NCI-H774 (cell line): ENCODE measurements around the gene CTDSPL.

Experiments
- DNase-seq: peaks from one replicate; lab custom pipeline; 2025; lab: John Stamatoyannopoulos, UW

CTDSPL gene

DNA sequence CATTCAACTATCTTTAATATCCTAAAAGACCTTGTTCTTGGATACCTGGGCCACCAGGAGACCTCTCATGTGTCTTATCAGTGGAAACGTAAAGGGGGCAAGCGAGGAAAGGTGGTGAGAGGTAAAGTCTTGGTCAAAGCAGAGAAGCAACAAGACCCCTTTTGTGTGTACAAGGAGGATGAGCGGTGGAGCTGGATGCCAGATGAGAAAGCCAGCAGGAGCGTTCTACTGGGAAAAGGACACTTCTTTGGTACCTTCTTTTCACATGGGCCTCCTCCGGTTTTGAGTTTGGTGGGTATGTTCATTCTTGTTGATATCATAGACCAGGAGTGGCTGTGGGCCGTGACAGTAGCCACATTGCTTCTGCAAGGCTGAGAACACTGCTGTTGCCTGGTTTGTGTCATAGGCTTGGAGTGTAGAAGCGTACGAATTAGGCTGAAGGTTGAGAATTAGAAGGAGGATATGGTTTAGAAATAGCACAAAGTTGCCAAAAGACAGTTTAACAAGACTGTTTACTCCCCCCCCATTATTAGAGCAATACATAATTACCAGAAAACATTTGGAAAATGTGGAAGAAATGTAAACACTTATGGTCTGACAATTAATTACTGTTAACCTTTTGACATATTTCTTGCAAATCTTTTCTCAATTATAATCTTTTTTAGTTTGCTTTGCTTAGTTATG, 82.1 kb downstream of the CTDSPL start:
- no peak for DNase-seq

- no peak for DNase-seq
Observed at GRCh38 chr3:37944391-37944842, 82.7 kb downstream of the CTDSPL start.

GRCh38 chr3:37945156-37945806, 83.6 kb downstream of the CTDSPL start:
- no peak for DNase-seq

DNA sequence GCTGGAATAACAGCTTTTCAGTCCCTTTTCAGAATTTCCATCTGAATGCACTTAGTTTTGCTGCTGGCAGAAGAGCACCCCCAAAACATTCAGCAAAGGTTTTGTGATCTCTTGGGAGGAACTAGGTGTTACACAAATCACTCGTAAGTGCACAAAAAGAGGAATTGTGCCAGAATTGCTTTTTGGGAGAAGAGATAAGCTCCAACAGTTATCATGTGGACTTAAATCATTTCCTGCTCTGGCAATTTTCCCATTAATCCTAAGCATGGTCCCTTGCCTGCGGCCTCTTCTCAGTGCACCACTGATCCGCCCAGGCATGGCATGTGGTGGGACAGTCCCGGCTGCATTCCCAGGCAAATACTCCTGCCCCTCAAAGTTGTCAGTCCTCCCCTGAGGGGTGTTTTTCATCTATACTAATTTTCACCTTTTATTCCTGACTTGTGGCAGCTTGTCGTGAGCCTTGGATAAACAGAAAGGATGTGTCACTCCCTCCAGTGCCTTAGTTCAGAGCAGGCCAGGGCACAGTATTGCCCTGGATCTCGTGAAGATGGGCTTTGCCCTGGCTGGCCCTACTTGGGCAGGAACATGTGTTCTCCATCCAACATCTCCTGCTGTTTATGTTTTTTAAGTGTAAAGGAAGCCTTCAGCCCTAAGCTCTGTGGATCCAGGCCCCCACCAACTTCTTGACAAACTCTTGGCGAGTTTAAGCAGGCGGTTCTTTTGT, 84.3 kb downstream of the CTDSPL start:
- no peak for DNase-seq

GRCh38 chr3:37946531-37946889, 84.8 kb downstream of the CTDSPL start:
- DNase-seq: no peak

GRCh38 chr3:37949866-37950265, 88.2 kb downstream of the CTDSPL start:
- no peak for DNase-seq

DNA sequence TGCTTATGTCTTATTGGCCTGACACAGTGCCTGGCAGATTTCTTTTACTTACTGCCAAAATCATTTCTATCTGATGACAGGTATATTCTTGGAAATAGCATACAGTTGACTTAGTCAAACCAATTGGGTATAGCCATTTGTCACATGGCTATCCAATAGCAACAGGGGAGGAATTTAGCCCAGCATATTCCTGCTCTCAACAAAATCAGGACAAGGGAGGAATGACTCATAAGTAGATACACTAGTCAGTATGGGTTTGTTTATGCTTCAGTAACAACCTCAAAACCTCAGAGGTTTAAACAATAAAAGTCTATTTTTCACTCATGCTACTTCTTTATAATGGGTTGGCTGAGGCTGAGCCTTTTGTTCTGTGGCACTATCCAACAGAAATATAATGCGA, 90.9 kb downstream of the CTDSPL start:
- no peak for DNase-seq

DNA sequence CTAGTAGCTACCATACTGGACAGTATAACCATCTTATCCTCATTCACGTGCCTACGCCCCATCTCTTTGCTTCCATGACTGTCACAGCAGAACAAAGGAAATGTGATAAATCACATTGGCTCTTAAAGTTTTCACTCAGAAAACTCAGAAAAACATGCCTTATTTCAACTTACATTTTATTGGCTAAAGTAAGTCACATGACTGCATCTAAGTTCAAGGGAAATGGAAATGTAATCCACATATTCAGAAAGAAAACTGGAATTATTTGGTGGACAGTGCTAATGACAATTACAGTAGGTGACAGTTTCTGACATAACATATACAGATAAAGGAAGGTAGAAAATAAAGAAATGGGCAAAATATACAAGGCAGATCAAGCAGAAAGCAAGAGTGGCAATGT, 91.5 kb downstream of the CTDSPL start:
- DNase-seq: no peak

GRCh38 chr3:37953707-37954394, 92.2 kb downstream of the CTDSPL start:
- no peak for DNase-seq

DNA sequence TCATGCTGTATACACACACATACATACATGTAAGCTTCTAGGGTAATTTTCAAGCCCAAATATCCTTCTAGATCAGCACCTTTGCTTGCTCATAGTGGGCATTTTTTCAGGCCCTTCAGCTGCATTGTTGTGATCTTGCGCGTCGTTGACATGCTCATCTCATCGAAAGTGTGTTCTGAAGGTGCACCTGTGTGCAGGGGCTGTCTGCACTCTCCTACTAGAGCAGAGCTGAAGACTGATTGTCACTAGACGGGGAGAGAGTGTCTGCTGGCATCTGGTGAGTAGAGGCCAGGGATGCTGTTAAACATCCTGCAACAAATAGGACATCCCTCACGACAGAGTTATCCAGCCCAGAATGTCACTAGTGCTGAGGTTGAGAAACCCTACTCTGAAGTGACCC, 93.2 kb downstream of the CTDSPL start:
- no peak for DNase-seq

- DNase-seq: no peak
Observed at GRCh38 chr3:37955918-37956707, 94.4 kb downstream of the CTDSPL start.

DNA sequence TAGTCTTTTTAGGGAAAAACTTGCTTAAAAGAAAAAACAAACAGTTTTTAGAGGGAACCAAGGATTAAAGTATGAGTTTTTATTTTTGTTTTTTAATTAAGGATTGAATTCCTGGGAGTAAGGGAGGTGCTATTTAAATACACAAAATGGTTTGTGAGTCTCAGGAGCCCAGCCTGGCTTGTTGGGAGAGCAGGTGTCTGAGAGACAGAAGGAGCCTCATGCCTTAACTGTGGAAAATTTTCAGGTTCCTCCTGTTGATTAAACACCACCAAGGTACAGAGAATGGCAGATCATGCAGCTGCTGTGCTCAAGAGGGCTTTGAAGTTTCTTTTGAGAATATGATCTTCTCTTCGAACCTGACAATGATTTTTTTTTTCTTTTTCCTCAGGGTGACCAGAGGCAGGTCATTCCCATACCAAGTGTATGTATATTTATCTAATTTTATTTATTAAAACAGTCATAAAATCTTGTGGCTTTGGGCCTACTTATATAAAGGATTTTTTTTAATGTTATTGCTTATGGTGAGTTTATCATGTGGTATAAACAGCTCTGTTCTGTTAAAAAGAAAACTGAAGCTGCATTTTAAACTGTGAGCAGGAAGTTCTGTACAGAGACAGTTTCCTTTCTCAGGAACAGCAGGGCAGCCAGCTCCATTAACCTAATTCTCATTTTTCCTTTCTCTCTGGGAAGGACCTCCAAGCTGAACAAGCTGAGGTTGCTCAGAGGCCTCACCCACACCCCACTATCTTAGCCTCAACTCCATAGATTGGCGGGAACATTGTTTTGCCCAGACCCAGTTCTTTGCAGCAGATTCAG, 95.3 kb downstream of the CTDSPL start:
- DNase-seq: no peak

- no peak for DNase-seq
Observed at GRCh38 chr3:37957539-37957936, 95.9 kb downstream of the CTDSPL start.

DNA sequence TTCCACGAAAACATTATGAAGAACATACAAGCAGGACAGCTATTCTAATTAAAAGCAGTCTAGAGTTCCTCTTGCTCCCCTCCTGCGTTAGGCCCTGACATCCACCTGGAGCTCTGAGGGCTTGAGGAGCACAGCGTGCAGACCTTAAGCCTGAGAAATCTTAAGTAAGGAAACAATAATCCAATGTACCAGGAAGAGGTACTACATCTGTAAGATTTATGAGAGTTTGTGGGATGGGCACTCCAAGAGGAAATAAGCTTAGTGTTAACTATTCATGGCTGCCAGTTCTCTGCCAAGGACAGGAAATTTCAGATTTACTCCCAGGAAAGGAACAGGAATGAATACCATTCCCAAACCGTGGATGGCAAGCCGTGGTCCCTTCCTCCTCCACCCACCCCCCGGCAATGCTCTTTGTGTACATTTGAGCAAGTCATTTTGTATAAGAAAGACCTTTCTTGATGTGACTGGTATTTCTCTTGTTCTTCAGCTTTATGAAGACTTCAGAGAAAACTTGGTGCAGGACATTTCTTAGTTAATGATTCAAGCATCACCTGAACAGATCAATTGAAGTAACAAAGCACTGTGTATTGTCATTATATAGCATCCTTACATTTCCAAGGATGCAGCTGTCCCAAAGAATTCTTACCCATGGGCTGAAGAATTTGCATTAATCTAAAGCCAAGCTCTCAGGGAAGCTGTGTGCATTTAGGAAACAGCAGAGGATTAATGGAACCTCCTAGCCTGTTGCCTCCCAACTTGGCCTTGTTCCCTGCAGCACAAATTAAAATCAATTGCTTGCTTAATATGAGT, 100.1 kb downstream of the CTDSPL start:
- no peak for DNase-seq

GRCh38 chr3:37963016-37963415, 101.3 kb downstream of the CTDSPL start:
- DNase-seq: no peak

GRCh38 chr3:37963635-37964034, 102.0 kb downstream of the CTDSPL start:
- no peak for DNase-seq

- no peak for DNase-seq
Observed at GRCh38 chr3:37964146-37964545, 102.5 kb downstream of the CTDSPL start.

DNA sequence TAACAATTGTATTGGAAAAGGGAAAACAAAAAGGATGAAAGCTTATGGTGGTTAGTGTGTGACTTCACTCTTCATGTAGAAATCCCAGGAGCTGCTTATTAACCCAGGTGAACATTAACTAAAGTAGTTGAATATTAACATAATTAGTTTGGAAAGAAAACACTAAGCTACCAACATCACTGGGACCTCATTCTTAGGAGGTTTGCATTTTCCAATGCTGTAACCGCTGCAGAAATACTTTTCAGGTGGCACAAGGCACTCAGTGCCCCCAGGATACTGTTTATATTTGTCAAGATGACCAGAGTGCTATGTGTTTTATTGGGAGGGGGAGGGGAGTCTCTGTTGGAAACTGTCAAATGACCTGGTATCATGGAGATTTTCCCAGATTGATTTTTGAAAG, 103.0 kb downstream of the CTDSPL start:
- no peak for DNase-seq

GRCh38 chr3:37967260-37967881, 105.7 kb downstream of the CTDSPL start:
- no peak for DNase-seq

DNA sequence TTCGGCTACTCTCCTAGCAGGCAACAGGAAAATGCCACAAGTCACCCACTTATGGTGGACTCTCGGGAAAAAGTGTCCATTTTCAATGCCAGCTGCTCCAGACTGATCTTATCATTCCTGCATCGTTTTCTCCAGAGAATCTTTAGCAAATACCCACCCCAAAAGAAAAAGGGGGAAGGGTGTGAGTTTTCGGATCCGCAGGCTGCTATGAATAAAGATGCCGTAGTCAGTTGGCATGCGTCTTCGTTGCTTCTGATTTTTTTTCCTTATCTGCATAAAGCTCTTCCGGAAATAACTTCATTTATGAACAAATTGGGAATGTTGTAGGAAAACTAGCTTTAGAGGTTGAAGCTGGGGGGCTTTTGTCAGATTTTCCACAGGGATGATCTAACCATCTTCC, 106.5 kb downstream of the CTDSPL start:
- DNase-seq: no peak
